GM18508 (cell line): ENCODE measurements around the gene MATK.
"Not testable (repeated sequence)": the region's sequence is repeated elsewhere in the genome, so short reads cannot be mapped to it uniquely, and the experiment has no call there.

ENCODE experiments used
- ATAC-seq: cut with Tn5 transposase; IDR thresholded peaks from one replicate; pipeline ENCODE4 v1.9.1; 2021; ENCODE audit warnings: moderate number of reproducible peaks; ENCODE audit not compliant: insufficient read depth, unreplicated experiment

Gene MATK

GRCh38 chr19:3773814-3774515 is 12.2 kb downstream of the MATK start:
- ATAC-seq: no peak

DNA sequence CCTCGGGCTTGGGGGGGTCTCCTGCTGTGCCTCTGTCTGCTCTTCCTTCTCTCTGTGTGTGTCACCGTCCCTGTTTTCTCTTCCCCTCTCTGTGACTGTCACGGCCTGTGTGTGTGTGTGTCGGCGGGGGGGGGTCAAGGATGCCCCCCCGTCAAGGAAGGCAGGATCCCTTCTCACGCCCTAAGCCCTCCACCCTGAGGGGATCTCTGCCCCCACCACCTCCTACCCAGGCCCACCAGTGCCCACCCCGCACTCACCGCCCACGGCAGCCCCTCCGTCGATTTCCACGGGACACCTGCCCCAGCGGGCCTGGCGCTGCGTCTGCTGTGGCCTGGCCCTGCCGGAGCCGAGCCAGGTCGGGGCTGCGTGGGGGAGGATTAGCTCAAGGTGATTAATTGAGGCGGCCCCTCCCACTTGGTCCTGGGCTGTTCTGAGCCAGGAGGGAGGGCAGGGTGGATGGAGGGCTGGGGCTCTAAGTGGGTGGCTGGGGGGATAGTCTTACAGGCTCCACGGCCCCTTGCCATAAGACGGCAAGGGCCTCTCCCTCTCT is 14.2 kb downstream of the MATK start, which contains the start of gene RAX2:
TSS of gene RAX2 (minus strand) at position 323 of the 550 bp plus-strand sequence. CDS start 486 bp downstream, outside the sequence.
- ATAC-seq: no peak

DNA sequence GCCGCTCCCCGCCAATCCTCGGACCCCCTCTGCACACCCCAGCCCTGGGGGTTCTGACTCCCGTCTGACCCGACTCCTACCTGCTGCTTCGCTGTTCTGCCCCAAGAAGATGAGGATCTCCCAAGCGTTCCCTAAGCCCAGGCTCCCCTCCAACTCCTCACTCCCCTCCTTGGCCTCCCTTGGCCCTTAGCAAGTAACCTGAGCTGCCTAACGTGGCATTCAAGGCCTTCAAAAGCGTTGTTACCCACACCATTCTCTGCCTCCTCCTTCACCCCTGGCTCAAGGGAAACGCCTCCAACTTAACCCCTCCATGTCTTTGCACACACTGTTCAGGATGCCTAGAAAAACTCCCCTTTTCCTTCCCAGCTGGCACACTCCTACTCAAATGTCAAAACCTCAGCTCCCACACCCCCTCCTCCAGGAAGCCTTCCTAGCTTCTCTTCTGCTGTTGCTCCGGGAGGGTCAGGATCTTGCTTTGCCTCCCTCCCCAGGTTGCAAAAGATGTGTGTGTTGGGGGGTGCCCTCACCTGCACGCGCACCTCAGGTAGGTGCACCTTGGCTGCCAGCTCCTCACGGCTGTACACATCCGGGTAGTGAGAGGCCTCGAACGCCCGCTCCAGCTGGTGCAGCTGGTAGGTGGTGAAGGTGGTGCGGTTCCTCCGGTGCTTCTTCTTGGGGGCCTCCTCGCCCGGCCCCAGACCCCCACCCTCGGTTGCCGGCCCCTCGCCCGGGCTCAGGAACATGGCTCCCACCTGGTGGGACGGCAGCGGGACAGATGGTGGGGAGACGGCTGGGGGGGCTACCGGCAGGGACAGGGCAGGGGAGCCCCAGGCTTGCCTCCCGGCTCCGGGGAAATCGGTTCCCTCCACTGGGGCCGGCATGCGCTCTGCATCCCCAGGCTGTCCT is 14.9 kb downstream of the MATK start:
- no peak for ATAC-seq

DNA sequence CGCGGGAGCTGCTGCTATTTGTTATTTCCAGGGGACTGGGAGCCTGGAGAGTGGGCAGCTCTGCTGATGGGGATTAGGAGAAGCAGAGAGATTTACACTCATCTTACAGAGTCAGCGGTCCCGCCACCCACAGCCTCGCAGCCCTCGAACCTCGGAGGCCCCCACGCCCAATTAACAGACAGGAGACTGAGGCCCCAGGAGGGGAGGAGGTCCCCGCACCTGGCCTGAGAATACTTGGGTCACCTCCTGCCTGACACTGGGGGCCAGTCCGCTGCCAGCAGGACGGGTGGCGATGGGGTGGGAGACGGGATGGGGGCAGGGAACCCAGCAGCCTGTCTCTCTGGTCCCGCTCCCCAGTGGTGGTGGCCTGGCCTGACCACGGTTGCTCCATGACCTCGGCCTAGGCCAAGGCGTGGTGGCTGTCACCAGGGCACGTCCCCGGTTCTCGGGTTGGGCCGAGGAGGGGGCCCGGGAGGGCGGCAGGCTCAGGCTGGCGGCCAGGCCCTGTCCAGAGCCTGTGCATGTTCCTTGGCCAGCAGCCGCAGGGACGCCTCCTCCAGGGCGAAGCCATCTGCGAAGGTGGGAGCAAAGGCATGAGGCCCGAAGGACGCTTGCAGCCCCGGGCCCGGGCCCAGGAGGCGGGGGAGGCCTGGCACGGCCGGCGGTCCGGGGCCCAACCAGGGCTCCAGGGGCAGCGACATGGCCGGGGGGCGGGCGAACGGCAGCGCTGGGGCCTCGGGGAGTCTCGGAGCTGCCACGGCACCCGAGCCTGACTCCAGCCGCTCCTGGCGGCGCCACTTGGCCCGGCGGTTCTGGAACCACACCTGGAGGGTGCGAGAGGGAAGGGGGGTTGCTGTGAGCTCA is 15.8 kb downstream of the MATK start:
- no peak for ATAC-seq

- ATAC-seq: no peak
These were observed 16.7 kb downstream of the MATK start for GRCh38 chr19:3769494-3769893.

DNA sequence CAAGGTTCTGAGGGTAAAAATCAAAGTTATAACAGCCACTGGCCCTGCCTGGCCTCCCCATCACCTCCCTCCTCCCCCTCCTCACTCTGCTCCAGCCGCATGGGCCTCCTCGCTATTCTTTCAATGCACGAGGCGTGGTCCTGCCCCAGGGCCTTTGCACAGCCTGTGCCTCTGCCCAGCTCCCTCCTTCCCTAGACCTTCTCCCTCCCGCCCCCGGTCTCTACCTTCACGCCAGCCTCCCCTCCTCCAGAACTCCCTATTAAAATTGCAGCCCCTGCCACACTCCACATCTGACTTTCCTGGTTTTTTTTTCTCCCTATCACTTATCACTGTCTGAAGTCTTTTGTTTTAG is 17.5 kb downstream of the MATK start:
- ATAC-seq: no peak

GRCh38 chr19:3768015-3768747 is 18.0 kb downstream of the MATK start:
- ATAC-seq: no peak

- no peak for ATAC-seq
These were observed 19.1 kb downstream of the MATK start for GRCh38 chr19:3767050-3767449.

- ATAC-seq: no peak
These were observed 19.7 kb downstream of the MATK start for GRCh38 chr19:3766520-3766919.

DNA sequence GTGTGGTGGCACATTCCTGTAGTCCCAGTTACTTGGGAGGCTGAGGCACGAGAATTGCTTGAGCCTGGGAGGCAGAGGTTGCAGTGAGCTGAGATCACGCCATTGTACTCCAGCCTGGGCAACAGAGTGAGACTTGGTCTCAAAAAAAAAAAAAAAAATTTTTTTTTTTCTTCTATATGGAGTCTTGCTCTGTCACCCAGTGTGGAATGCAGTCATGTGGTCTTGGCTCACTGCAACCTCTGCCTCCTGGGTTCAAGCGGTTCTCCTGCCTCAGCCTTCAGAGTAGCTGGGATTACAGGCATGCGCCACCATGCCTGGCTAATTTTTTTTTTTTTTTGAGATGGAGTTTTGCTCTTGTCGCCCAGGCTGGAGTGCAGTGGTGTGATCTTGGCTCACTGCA is 20.4 kb downstream of the MATK start:
- not testable (repeated sequence) for ATAC-seq

DNA sequence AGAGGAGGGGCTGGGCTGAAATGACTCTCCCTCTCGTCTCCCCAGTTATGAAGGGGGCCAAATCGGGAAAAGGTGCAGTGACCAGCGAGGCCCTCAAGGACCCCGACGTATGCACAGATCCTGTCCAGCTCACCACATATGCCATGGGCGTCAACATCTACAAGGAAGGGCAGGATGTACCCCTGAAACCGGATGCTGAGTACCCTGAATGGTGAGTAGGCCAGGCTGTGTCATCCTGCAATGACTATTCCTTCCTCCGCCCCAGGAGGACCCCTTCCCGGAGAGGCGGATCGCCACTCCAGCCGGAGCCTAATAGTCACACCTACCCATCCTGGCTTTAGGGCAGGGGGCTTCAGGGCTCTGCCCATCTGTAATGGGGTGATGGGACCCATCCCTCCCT is 21.1 kb downstream of the MATK start:
- no peak for ATAC-seq

GRCh38 chr19:3762501-3763459 is 23.4 kb downstream of the MATK start, which contains the start of gene MRPL54:
Gene MRPL54, plus strand, starts transcription at chr19:3762682. Its CDS starts 19 bp downstream, at chr19:3762701.
- peak; percentile 48 for ATAC-seq

DNA sequence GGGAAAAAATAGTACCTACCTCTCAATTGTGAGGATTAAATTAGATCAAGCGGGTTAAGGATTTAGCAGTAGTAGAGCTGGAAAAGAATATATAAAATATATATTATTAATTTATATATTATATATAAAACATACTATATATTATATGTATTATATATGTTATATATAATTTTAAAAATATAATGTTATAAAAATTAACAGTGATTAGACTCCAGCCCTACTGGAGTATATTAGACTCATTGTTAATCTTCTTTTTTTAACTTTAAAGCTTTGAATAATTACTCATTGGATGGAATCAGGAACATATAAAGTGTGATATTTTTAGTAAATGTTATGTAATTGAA is 24.1 kb downstream of the MATK start:
- no peak for ATAC-seq

DNA sequence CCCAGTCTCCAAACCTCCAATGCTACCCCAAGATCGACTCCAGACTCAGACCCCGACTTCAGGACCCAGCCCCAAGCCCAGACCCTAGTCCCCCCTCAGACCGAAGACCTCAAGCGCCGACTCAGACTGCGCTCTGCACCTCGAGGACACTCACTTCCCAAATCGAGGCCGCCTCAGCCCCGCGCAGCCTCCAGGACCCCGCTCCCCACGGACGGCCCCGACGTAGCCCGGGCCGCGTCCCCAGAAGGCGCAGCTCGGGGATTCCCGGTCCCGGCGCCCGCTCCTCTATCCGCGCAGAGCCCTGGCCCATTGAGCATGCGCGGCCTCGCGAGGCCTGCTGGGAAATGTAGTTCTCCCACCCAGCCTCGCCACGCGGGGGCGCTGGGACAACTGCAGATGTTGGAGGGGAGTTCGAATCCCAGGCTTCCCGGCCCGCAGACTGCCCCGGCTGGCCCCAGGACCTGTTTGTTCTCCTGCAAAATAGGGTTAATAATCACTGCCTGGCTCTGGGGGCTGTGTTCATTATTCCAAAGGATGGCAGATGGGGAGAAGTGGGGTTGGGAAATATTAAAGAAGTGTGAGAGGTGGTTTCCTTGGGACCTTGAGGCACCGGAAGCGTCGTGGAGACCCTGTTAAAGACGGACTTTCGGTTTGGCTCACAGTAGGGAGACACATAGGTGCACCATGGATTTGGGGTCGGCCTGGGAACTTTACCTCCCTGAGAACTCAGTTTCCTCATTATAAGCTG is 24.6 kb downstream of the MATK start, which contains the start of gene APBA3:
TSS of gene APBA3 (minus strand) at position 311 of the 748 bp plus-strand sequence. CDS start 1,428 bp downstream, outside the sequence.
- ATAC-seq: no peak

GRCh38 chr19:3760871-3761361 is 25.3 kb downstream of the MATK start:
- ATAC-seq: no peak

GRCh38 chr19:3759482-3760254 is 26.5 kb downstream of the MATK start:
- no peak for ATAC-seq

DNA sequence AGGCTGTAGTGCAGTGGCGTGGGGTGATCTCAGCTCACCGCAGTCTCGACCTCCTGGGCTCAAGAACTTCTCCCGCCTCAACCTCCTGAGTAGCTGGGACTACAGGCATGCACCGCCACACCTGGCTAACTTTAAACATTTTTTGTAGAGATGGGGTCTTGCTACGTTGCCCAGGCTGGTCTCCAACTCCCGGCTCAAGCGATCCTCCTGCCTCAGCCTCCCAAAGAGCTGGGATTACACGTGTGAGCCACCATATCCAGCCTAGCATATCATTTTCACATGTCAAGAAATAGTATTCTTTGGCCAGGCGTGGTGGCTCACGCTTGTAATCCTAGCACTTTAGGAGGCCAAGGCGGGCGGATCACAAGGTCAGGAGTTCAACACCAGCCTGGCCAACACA is 27.9 kb downstream of the MATK start:
- ATAC-seq: not testable (repeated sequence)
